Ammon's horn (tissue), 1 donor: ENCODE data around the gene VCL.
"Not testable (repeated sequence)": the region's sequence is repeated elsewhere in the genome, so short reads cannot be mapped to it uniquely, and the experiment has no call there.

Experiments
- DNase-seq: peaks from one replicate; pipeline ENCODE4 v3.0.0-alpha.2; 2016; ENCODE audit warnings: low spot score

Gene VCL

GRCh38 chr10:74006269-74006668, 8.4 kb downstream of the VCL start:
- DNase-seq: no peak

- DNase-seq: no peak
These were observed 10.4 kb downstream of the VCL start for GRCh38 chr10:74008212-74008731.

GRCh38 chr10:74011017-74011416, 13.1 kb downstream of the VCL start:
- no peak for DNase-seq

GRCh38 chr10:74011770-74012169, 13.9 kb downstream of the VCL start:
- peak; percentile 42 for DNase-seq

DNA sequence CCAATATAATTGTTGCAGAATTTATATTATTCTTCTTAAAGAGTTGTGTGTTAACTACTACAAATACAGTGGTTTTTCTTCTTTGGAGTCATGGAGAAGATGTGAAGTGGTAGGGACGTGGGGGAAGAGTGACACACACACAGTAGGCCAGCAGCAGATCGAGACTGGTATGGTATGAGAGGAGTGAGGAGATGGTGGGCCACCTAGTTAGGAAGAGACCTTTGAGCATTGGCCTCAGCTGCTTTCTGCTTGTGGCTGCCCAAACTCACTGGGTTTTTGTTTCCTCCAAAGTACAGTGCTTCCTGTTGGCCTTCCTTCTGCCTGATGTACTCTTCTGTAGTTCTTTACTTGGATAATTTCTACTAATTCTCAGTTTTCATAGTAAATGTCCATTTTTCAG, 14.6 kb downstream of the VCL start:
- no peak for DNase-seq

GRCh38 chr10:74013004-74013403, 15.1 kb downstream of the VCL start:
- no peak for DNase-seq

DNA sequence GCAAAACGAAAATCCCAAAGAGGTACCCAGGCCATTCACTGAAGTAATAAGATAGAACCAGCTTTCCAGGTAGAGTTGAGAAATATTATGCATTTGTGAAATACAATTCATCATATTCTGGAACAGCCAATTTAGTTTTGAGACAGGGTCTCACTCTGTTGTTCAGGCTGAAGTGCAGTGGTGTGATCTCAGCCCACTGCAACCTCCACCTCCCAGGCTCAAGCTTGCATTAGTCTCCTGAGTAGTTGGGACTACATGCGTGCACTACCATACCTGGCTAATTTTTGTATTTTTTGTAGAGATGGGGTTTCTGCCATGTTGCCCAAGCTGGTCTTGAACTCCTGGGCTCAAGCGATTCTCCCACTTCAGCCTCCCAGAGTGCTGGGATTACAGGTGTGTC, 16.7 kb downstream of the VCL start:
- not testable (repeated sequence) for DNase-seq

DNA sequence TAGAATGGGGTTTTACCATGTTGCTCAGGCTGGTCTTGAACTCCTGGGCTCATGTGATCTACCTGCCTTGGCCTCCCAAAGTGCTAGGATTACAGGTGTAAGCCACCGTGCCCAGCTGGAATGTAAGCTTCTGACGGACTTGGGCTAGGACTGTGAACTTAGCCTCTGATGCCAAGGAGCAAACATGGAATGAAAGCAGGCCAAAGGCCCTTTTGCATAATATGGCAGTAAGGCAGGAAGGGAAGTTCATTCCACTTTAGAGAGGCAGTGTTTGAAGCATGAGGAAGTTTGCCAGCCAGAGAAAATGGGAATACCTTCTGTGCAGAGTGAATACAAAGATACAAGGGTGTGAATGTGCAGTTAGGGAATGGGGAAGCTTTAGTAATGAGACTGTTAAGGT, 20.3 kb downstream of the VCL start:
- no peak for DNase-seq

DNA sequence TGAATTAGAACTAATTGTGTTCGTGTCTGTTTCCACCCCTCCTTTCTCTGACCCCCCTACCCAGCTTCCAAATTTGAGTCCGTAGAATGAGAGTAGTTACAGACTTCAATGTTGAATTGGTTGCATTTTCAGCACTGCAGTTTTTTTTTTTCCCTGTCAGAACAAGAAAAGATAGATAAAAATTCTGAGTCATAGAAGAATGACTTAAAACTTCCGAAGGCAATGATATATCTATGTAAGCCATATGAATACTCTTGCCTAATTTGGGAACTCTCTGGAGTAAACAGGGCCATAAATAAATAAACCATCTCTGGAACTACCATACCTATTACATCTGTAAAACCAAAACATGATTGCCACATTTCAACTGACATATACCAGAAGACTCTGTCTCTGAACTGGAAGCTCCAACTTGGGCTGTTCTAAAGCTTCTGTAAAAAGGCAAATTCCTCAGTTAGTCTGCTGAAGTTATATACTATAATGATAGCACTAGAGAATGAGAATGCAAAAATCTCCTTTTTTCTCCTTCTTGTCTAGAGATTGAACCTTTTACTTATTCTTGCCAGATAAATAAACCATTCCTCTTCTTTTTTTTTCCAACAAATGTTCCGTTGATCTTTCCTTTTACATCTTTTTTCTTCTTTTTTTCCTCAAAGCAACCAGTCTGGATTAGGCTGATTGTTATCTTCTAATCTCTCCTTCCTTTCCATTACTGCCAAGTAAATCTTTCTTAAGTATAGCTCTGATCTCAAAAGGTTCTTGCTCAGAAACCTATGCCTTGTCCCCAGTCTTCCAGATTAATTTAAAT, 23.5 kb downstream of the VCL start:
- DNase-seq: no peak

- no peak for DNase-seq
These were observed 25.2 kb downstream of the VCL start for GRCh38 chr10:74022926-74023629.

DNA sequence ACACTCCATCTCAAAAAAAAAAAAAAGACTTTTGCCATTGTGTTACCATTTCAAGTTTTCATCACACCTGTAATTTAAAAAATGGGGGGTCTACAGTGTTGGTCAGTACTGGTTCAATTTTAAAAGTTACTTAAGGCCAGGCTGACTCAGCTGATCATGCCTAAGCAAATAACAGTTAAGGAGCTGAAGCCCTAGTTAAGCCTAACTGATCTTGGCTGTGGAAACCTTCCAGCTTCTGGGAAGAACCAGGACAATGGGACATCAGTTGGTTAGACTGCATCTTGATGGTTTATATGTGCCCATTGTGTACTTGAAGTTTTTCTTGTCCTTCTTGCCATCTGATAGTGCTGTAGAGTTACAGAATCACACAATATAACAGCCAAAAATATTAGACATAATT, 26.7 kb downstream of the VCL start:
- no peak for DNase-seq

GRCh38 chr10:74025380-74025978, 27.6 kb downstream of the VCL start:
- DNase-seq: no peak

GRCh38 chr10:74026428-74027015, 28.6 kb downstream of the VCL start:
- no peak for DNase-seq

- DNase-seq: no peak
These were observed 29.8 kb downstream of the VCL start for GRCh38 chr10:74027702-74028101.

GRCh38 chr10:74029943-74030342, 32.0 kb downstream of the VCL start:
- no peak for DNase-seq

DNA sequence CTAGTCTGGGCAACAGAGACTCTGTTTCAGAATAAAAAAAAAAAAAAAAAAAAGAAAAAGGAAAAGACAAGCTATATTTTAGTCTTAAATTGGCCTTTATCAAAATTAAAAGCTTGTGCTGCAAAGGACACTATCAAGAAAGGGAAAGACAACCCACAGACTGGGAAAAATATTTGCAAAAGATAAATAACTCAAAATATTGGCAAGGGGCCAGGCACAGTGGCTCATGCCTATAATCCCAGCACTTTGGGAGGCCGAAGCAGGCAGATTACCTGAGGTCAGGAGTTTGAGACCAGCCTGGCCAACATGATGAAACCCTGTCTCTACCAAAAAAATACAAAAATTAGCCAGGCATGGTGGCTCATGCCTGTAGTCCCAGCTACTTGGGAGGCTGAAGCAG, 34.3 kb downstream of the VCL start:
- not testable (repeated sequence) for DNase-seq

DNA sequence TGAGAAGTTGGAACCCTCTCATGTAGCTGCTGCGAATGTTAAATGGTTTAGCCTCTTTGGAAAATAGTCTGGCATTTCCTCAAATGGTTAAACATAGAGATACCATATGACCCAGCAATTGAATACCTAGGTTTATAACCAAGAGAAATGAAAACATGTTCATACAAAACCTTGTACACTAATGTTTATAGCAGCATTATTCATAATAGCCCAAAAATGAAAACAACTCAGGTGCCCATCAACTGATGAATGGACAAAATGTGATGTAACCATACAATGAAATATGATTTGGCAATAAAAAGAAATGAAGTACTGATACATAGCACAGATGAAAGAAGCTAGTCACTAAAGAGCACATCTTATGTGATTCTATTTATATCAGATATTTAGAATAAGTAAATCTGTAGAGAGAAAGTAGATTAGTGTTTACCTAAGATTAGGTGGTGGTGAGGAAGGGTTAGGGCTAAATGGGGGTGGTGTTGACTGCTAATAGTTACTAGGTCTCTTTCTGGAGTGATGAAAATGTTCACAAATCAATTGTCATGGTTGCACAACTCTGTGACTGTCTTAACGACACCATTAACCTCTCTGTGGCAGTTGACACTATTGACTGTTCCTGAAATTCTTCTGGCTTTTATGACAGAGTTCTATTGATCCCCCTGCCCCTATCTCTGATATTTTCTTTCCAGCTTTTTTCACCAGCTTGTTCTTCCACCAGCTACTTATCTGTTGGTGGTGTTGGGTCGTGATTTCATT, 35.2 kb downstream of the VCL start:
- DNase-seq: no peak

GRCh38 chr10:74033702-74034101, 35.8 kb downstream of the VCL start:
- DNase-seq: no peak

GRCh38 chr10:74034301-74034700, 36.4 kb downstream of the VCL start:
- DNase-seq: no peak

DNA sequence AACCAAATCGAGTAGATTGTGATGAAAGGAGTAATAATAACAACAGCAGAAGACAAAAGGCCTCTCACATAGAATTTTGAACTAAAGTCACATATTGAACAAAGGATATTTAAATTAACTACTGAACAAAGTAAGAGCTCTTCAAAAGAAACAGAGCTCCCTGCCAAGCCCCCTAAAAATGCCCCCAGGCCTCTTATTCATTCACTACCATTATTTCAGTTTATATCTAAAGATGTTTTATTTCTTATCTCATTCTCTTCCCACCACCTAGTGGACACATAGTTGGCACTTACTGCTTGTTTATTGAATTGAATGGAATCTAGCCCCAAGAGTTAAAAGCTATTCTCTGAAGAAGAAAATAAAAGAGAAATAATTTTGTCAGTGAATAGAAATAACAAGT, 37.4 kb downstream of the VCL start:
- no peak for DNase-seq

GRCh38 chr10:74036474-74036873, 38.6 kb downstream of the VCL start:
- no peak for DNase-seq
